Neural cell (in vitro differentiated cells): ENCODE data around the gene EIF4G3. TPM values are rescaled to one million over a fixed set of nuclear protein-coding genes. Genes with fewer than 3 reads are reported as not detected.

Experiments used
- H2AFZ ChIP-seq: fragments of 200-600, 300-800 bp; sonication (generic), shearing (Covaris generic); 2 replicates; pipeline ENCODE4 v1.6.0; 2014; ENCODE audit warnings: low read depth, mild to moderate bottlenecking, antibody characterized with exemption, low read length, moderate library complexity
- H3F3A ChIP-seq: fragments of 200-600 bp; shearing (Covaris generic); 2 replicates; pipeline ENCODE4 v1.6.1; 2016; ENCODE audit warnings: mild to moderate bottlenecking, moderate library complexity, mixed read lengths, antibody characterized with exemption, low read length; ENCODE audit not compliant: insufficient read depth, poor library complexity, severe bottlenecking
- H3K27ac ChIP-seq: fragments of 200-600, 300-800 bp; sonication (generic), shearing (Covaris generic); 2 replicates; pipeline ENCODE4 v1.5.1; 2014; ENCODE audit warnings: mild to moderate bottlenecking, low read length, moderate library complexity
- H3K27me3 ChIP-seq: fragments of 300-800, 200-600 bp; sonication (generic), shearing (Covaris generic); 2 replicates; pipeline ENCODE4 v1.6.0; 2014; ENCODE audit warnings: mild to moderate bottlenecking, low read depth, low read length, moderate library complexity; ENCODE audit not compliant: insufficient read depth
- H3K36me3 ChIP-seq: fragments of 300-800, 200-600 bp; sonication (generic), shearing (Covaris generic); 2 replicates; pipeline ENCODE4 v1.5.1; 2014; ENCODE audit warnings: mild to moderate bottlenecking, antibody characterized with exemption, low read length, moderate library complexity; ENCODE audit not compliant: insufficient read depth
- H3K4me2 ChIP-seq: fragments of 300-800, 200-600 bp; sonication (generic), shearing (Covaris generic); 2 replicates; pipeline ENCODE4 v1.6.0; 2014; ENCODE audit warnings: mild to moderate bottlenecking, low read length
- H3K4me3 ChIP-seq: fragments of 300-800, 200-600 bp; sonication (generic), shearing (Covaris generic); 2 replicates; pipeline ENCODE4 v1.5.1; 2014; ENCODE audit warnings: mild to moderate bottlenecking, low read length, moderate library complexity
- H3K79me2 ChIP-seq: fragments of 200-600 bp; shearing (Covaris generic); replicated peaks from 2 replicates; pipeline ENCODE4 v1.6.0; 2014; ENCODE audit warnings: mild to moderate bottlenecking, low read length, moderate library complexity; ENCODE audit not compliant: insufficient read depth
- H3K9ac ChIP-seq: fragments of 300-800, 200-600 bp; sonication (generic), shearing (Covaris generic); 2 replicates; pipeline ENCODE4 v1.6.1; 2016; ENCODE audit warnings: mild to moderate bottlenecking, low read length, mixed read lengths
- H3K9me2 ChIP-seq: fragments of 200-600 bp; shearing (Covaris generic); 2 replicates; pipeline ENCODE4 v1.6.1; 2016; ENCODE audit warnings: mild to moderate bottlenecking, low read length, mixed read lengths; ENCODE audit not compliant: insufficient read depth
- H3K9me3 ChIP-seq: fragments of 200-600, 300-800 bp; sonication (generic), shearing (Covaris generic); 2 replicates; pipeline ENCODE4 v1.6.1; 2016; ENCODE audit warnings: mild to moderate bottlenecking, mixed run types, low read length, moderate library complexity, mixed read lengths
- H4K20me1 ChIP-seq: fragments of 200-600 bp; shearing (Covaris generic); 2 replicates; pipeline ENCODE4 v1.6.1; 2016; ENCODE audit warnings: mild to moderate bottlenecking, mixed run types; ENCODE audit not compliant: insufficient read depth
- EP300 ChIP-seq: fragments of 450-650 bp; conservative IDR thresholded peaks from 2 replicates; pipeline ENCODE4 v1.6.1; 2014; ENCODE audit warnings: antibody characterized with exemption, mild to moderate bottlenecking, moderate library complexity; ENCODE audit not compliant: poor library complexity, severe bottlenecking
- EZH2 ChIP-seq: fragments of 200-600, 300-800 bp; shearing (Covaris generic), sonication (generic); IDR thresholded peaks from 2 replicates; pipeline ENCODE4 v1.6.1; 2014; ENCODE audit warnings: antibody characterized with exemption, low read length, borderline replicate concordance, mild to moderate bottlenecking; ENCODE audit not compliant: insufficient read depth, poor library complexity, severe bottlenecking
- MXI1 ChIP-seq: fragments of 450-650 bp; conservative IDR thresholded peaks from 2 replicates; pipeline ENCODE4 v1.6.1; 2014; ENCODE audit warnings: antibody characterized with exemption, mild to moderate bottlenecking; ENCODE audit not compliant: poor library complexity, severe bottlenecking
- POLR2AphosphoS5 ChIP-seq: IDR thresholded peaks from 2 replicates; pipeline ENCODE4 v1.6.1; 2012
- RAD21 ChIP-seq: fragments of 450-650 bp; conservative IDR thresholded peaks from 2 replicates; pipeline ENCODE4 v1.6.1; 2014; ENCODE audit warnings: antibody characterized with exemption, mild to moderate bottlenecking, moderate library complexity
- SMC3 ChIP-seq: fragments of 450-650 bp; conservative IDR thresholded peaks from 2 replicates; pipeline ENCODE4 v1.6.1; 2014; ENCODE audit warnings: antibody characterized with exemption, mild to moderate bottlenecking, moderate library complexity; ENCODE audit not compliant: poor library complexity
- TAF1 ChIP-seq: IDR thresholded peaks from 2 replicates; pipeline ENCODE4 v1.6.1; 2012; ENCODE audit warnings: low read depth
- polyA plus RNA-seq: library from polyadenylated mRNA; depleted of rRNA; stranded (reverse); fragments of >200 nt; gene quantifications from 2 replicates; pipeline ENCODE4 v1.2.3, GENCODE V29; 2014
- TF ChIP-seq, protein P1 (sequence below): IDR thresholded peaks from 2 replicates; pipeline ENCODE4 v1.6.1; 2012; ENCODE audit warnings: borderline replicate concordance
- TF ChIP-seq, protein P2 (sequence below): fragments of 450-650 bp; IDR thresholded peaks from 2 replicates; pipeline ENCODE4 v1.5.1; 2014; ENCODE audit warnings: antibody characterized with exemption, mild to moderate bottlenecking, moderate library complexity; ENCODE audit not compliant: poor library complexity, severe bottlenecking

The EIF4G3 gene
- polyA plus RNA-seq, 1 donor from 2014 or later, result 56.9 TPM

DNA sequence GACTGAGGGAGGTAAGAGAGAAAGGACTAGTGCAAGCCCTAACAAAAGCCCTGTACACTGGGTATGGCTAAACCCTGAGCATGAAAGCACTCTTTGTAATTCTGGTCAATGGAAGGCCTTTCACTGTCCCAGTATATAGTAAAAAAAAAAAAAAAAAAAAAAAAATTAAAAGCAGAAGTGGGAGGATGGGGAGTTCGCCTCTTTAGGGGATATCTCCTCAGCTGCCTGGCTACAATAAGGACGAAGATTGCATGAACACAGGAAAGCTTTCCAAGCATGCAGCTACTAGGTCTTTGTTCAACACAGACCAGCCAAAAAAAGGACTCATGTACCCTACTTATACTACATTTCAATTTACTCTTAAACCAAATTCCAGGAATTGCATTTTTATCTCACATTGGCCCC lies 59.1 kb downstream of the EIF4G3 start:
- H3K36me3 ChIP-seq, result no peaks in the 10 kb centered on the region
- H3K4me3 ChIP-seq, result no peak overlapping the region
- no peak overlapping the region for H2AFZ ChIP-seq
- H3K4me2 ChIP-seq, result no peak overlapping the region
- no peak for TF ChIP-seq MXI1
- H3F3A ChIP-seq, result no peaks in the 10 kb centered on the region
- no peaks in the 10 kb centered on the region for H3K9me3 ChIP-seq
- no peaks in the 10 kb centered on the region for H4K20me1 ChIP-seq
- H3K9ac ChIP-seq, result no peak overlapping the region
- no peak overlapping the region for H3K27ac ChIP-seq
- H3K9me2 ChIP-seq, result no peaks in the 10 kb centered on the region
- H3K27me3 ChIP-seq, result no peaks in the 10 kb centered on the region
- H3K79me2 ChIP-seq, result peaks cover 24% of the 10 kb centered on the region

DNA sequence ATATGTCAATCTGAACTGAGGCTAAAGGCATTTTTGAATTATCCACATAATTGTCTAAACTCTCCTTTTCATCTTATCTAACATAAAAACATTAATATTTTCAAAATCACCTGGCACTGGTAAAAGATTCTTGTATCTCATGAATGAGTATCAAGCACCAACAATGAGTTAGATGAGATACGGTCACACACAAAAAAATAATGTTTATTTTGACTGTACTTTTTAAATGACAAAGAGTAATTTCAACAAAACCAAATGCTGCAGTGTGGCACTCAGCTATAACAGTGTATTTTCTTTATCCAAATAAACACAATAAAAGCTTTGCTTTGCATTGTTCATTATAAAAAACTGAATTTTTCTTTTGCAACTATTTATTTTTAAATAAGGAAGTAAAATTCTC lies 59.5 kb downstream of the EIF4G3 start:
- H3K4me3 ChIP-seq, result no peak overlapping the region
- H3K36me3 ChIP-seq, result no peaks in the 10 kb centered on the region
- H4K20me1 ChIP-seq, result no peaks in the 10 kb centered on the region
- peaks cover 24% of the 10 kb centered on the region for H3K79me2 ChIP-seq
- H3K27ac ChIP-seq, result no peak overlapping the region
- H3K9me2 ChIP-seq, result no peaks in the 10 kb centered on the region
- no peak overlapping the region for H2AFZ ChIP-seq
- no peak for TF ChIP-seq SMC3
- TF ChIP-seq, protein P1, sequence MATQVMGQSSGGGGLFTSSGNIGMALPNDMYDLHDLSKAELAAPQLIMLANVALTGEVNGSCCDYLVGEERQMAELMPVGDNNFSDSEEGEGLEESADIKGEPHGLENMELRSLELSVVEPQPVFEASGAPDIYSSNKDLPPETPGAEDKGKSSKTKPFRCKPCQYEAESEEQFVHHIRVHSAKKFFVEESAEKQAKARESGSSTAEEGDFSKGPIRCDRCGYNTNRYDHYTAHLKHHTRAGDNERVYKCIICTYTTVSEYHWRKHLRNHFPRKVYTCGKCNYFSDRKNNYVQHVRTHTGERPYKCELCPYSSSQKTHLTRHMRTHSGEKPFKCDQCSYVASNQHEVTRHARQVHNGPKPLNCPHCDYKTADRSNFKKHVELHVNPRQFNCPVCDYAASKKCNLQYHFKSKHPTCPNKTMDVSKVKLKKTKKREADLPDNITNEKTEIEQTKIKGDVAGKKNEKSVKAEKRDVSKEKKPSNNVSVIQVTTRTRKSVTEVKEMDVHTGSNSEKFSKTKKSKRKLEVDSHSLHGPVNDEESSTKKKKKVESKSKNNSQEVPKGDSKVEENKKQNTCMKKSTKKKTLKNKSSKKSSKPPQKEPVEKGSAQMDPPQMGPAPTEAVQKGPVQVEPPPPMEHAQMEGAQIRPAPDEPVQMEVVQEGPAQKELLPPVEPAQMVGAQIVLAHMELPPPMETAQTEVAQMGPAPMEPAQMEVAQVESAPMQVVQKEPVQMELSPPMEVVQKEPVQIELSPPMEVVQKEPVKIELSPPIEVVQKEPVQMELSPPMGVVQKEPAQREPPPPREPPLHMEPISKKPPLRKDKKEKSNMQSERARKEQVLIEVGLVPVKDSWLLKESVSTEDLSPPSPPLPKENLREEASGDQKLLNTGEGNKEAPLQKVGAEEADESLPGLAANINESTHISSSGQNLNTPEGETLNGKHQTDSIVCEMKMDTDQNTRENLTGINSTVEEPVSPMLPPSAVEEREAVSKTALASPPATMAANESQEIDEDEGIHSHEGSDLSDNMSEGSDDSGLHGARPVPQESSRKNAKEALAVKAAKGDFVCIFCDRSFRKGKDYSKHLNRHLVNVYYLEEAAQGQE, result no peak
- TF ChIP-seq RAD21, result no peak
- no peak for TF ChIP-seq EZH2
- TF ChIP-seq MXI1, result no peak
- TF ChIP-seq POLR2AphosphoS5, result no peak
- no peak for TF ChIP-seq EP300
- no peak for TF ChIP-seq TAF1
- TF ChIP-seq, protein P2, sequence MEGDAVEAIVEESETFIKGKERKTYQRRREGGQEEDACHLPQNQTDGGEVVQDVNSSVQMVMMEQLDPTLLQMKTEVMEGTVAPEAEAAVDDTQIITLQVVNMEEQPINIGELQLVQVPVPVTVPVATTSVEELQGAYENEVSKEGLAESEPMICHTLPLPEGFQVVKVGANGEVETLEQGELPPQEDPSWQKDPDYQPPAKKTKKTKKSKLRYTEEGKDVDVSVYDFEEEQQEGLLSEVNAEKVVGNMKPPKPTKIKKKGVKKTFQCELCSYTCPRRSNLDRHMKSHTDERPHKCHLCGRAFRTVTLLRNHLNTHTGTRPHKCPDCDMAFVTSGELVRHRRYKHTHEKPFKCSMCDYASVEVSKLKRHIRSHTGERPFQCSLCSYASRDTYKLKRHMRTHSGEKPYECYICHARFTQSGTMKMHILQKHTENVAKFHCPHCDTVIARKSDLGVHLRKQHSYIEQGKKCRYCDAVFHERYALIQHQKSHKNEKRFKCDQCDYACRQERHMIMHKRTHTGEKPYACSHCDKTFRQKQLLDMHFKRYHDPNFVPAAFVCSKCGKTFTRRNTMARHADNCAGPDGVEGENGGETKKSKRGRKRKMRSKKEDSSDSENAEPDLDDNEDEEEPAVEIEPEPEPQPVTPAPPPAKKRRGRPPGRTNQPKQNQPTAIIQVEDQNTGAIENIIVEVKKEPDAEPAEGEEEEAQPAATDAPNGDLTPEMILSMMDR, result no peak
- H3K9me3 ChIP-seq, result no peaks in the 10 kb centered on the region
- H3K27me3 ChIP-seq, result no peaks in the 10 kb centered on the region
- no peaks in the 10 kb centered on the region for H3F3A ChIP-seq
- H3K4me2 ChIP-seq, result no peak overlapping the region
- no peak overlapping the region for H3K9ac ChIP-seq
